Measurements from ENCODE around the gene GJC1.

The GJC1 gene

GRCh38 chr17:44798356-44798755, 31.7 kb downstream of the GJC1 start:
- H3K9me3 ChIP-seq (ENCODE audit: insufficient read depth, low read length), result no peaks in the 10 kb centered on the region
- H3K4me1 ChIP-seq (ENCODE audit: insufficient read depth, insufficient read length), result peaks cover 2% of the 10 kb centered on the region
- DNase-seq (ENCODE audit: low read depth, low spot score), result no peak
- no peaks in the 10 kb centered on the region for H3K27me3 ChIP-seq (ENCODE audit: insufficient read depth, insufficient read length)
- TF ChIP-seq SUZ12 (IDR thresholded peaks at IDR 0.05; ENCODE audit: extremely low read depth, insufficient read depth, insufficient read length), result no peak
- H3K9ac ChIP-seq (ENCODE audit: insufficient read length, low read depth), result no peak overlapping the region
- peaks cover 56% of the 10 kb centered on the region for H3K36me3 ChIP-seq (ENCODE audit: insufficient read depth, insufficient read length, low read length)
- H3K4me3 ChIP-seq (ENCODE audit: insufficient read length, low read depth), result no peak overlapping the region

GRCh38 chr17:44797802-44798201, 32.3 kb downstream of the GJC1 start:
- no peak overlapping the region for H3K9ac ChIP-seq (ENCODE audit: insufficient read length, low read depth)
- H3K9me3 ChIP-seq (ENCODE audit: insufficient read depth, low read length), result no peaks in the 10 kb centered on the region
- no peak for TF ChIP-seq YY1 (IDR thresholded peaks at IDR 0.05; ENCODE audit: insufficient read depth, insufficient read length)
- TF ChIP-seq ZNF274 (IDR thresholded peaks at IDR 0.05; ENCODE audit: low read depth, low read length), result no peak
- TF ChIP-seq SUZ12 (IDR thresholded peaks at IDR 0.05; ENCODE audit: extremely low read depth, insufficient read depth, insufficient read length), result no peak
- peaks cover 2% of the 10 kb centered on the region for H3K4me1 ChIP-seq (ENCODE audit: insufficient read depth, insufficient read length)
- H3K4me3 ChIP-seq (ENCODE audit: insufficient read length, low read depth), result no peak overlapping the region
- DNase-seq (ENCODE audit: low read depth, low spot score), result no peak
- no peaks in the 10 kb centered on the region for H3K27me3 ChIP-seq (ENCODE audit: insufficient read depth, insufficient read length)
- H3K36me3 ChIP-seq (ENCODE audit: insufficient read depth, insufficient read length, low read length), result peaks cover 51% of the 10 kb centered on the region

DNA sequence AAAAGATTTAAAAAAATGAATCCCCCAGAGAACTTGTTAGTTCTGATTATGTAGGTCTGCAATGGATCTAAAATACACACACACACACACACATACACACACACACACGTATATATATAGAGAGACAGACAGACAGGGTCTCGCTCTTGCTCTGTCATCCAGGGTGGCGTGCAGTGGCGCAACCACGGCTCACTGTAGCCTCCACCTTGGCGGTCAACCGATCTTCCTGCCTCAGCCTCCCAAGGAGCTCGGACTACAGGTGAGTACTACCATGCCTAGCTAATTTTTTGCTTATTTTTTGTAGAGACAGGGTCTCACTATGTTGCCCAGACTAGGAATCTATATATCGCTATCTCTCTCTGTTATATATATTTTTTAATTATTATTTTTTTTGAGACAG, 33.4 kb downstream of the GJC1 start:
- Histone ChIP-seq H3K9ac (ENCODE audit: insufficient read length, low read depth) (no peak overlapping the region), H3K4me1 (ENCODE audit: insufficient read depth, insufficient read length) (peaks cover 2% of the 10 kb centered on the region), H3K9me3 (ENCODE audit: insufficient read depth, low read length) (no peaks in the 10 kb centered on the region), H3K4me3 (ENCODE audit: insufficient read length, low read depth) (no peak overlapping the region), H3K27me3 (ENCODE audit: insufficient read depth, insufficient read length) (no peaks in the 10 kb centered on the region), H3K36me3 (ENCODE audit: insufficient read depth, insufficient read length, low read length) (peaks cover 40% of the 10 kb centered on the region)
- TF ChIP-seq ZNF274 (IDR thresholded peaks at IDR 0.05; ENCODE audit: low read depth, low read length) (no peak), YY1 (IDR thresholded peaks at IDR 0.05; ENCODE audit: insufficient read depth, insufficient read length) (no peak), SUZ12 (IDR thresholded peaks at IDR 0.05; ENCODE audit: extremely low read depth, insufficient read depth, insufficient read length) (no peak)
- no peak for DNase-seq (ENCODE audit: low read depth, low spot score)

GRCh38 chr17:44795928-44796327, 34.2 kb downstream of the GJC1 start:
- Histone ChIP-seq H3K36me3 (ENCODE audit: insufficient read depth, insufficient read length, low read length) (peaks cover 33% of the 10 kb centered on the region), H3K9me3 (ENCODE audit: insufficient read depth, low read length) (no peaks in the 10 kb centered on the region), H3K9ac (ENCODE audit: insufficient read length, low read depth) (no peak overlapping the region), H3K4me3 (ENCODE audit: insufficient read length, low read depth) (no peak overlapping the region), H3K27me3 (ENCODE audit: insufficient read depth, insufficient read length) (no peaks in the 10 kb centered on the region), H3K4me1 (ENCODE audit: insufficient read depth, insufficient read length) (peaks cover 2% of the 10 kb centered on the region)
- TF ChIP-seq SUZ12 (IDR thresholded peaks at IDR 0.05; ENCODE audit: extremely low read depth, insufficient read depth, insufficient read length) (no peak), YY1 (IDR thresholded peaks at IDR 0.05; ENCODE audit: insufficient read depth, insufficient read length) (no peak), ZNF274 (IDR thresholded peaks at IDR 0.05; ENCODE audit: low read depth, low read length) (no peak)
- DNase-seq (ENCODE audit: low read depth, low spot score), result no peak

GRCh38 chr17:44795421-44795820, 34.7 kb downstream of the GJC1 start:
- H3K4me3 ChIP-seq (ENCODE audit: insufficient read length, low read depth), result no peak overlapping the region
- H3K9me3 ChIP-seq (ENCODE audit: insufficient read depth, low read length), result no peaks in the 10 kb centered on the region
- no peak overlapping the region for H3K9ac ChIP-seq (ENCODE audit: insufficient read length, low read depth)
- H3K36me3 ChIP-seq (ENCODE audit: insufficient read depth, insufficient read length, low read length), result peaks cover 31% of the 10 kb centered on the region
- TF ChIP-seq ZNF274 (IDR thresholded peaks at IDR 0.05; ENCODE audit: low read depth, low read length) (no peak), SUZ12 (IDR thresholded peaks at IDR 0.05; ENCODE audit: extremely low read depth, insufficient read depth, insufficient read length) (no peak), YY1 (IDR thresholded peaks at IDR 0.05; ENCODE audit: insufficient read depth, insufficient read length) (no peak)
- no peak for DNase-seq (ENCODE audit: low read depth, low spot score)
- H3K27me3 ChIP-seq (ENCODE audit: insufficient read depth, insufficient read length), result no peaks in the 10 kb centered on the region
- H3K4me1 ChIP-seq (ENCODE audit: insufficient read depth, insufficient read length), result peaks cover 2% of the 10 kb centered on the region

GRCh38 chr17:44794851-44795413, 35.2 kb downstream of the GJC1 start:
- no peaks in the 10 kb centered on the region for H3K27me3 ChIP-seq (ENCODE audit: insufficient read depth, insufficient read length)
- peaks cover 27% of the 10 kb centered on the region for H3K36me3 ChIP-seq (ENCODE audit: insufficient read depth, insufficient read length, low read length)
- no peaks in the 10 kb centered on the region for H3K9me3 ChIP-seq (ENCODE audit: insufficient read depth, low read length)
- peaks cover 2% of the 10 kb centered on the region for H3K4me1 ChIP-seq (ENCODE audit: insufficient read depth, insufficient read length)
- no peak for DNase-seq (ENCODE audit: low read depth, low spot score)
- TF ChIP-seq YY1 (IDR thresholded peaks at IDR 0.05; ENCODE audit: insufficient read depth, insufficient read length), result no peak
- no peak for TF ChIP-seq SUZ12 (IDR thresholded peaks at IDR 0.05; ENCODE audit: extremely low read depth, insufficient read depth, insufficient read length)
- TF ChIP-seq ZNF274 (IDR thresholded peaks at IDR 0.05; ENCODE audit: low read depth, low read length), result no peak
- H3K9ac ChIP-seq (ENCODE audit: insufficient read length, low read depth), result no peak overlapping the region
- no peak overlapping the region for H3K4me3 ChIP-seq (ENCODE audit: insufficient read length, low read depth)

GRCh38 chr17:44793885-44794842, 35.9 kb downstream of the GJC1 start:
- no peak for DNase-seq (ENCODE audit: low read depth, low spot score)

More at GRCh38 chr17:44793885-44794842, 35.9 kb downstream of the GJC1 start:
- Histone ChIP-seq H3K9ac (ENCODE audit: insufficient read length, low read depth) (no peak overlapping the region), H3K36me3 (ENCODE audit: insufficient read depth, insufficient read length, low read length) (peaks cover 22% of the 10 kb centered on the region), H3K9me3 (ENCODE audit: insufficient read depth, low read length) (no peaks in the 10 kb centered on the region), H3K4me1 (ENCODE audit: insufficient read depth, insufficient read length) (peaks cover 2% of the 10 kb centered on the region), H3K27me3 (ENCODE audit: insufficient read depth, insufficient read length) (no peaks in the 10 kb centered on the region), H3K4me3 (ENCODE audit: insufficient read length, low read depth) (no peak overlapping the region)
- TF ChIP-seq YY1 (IDR thresholded peaks at IDR 0.05; ENCODE audit: insufficient read depth, insufficient read length) (no peak), SUZ12 (IDR thresholded peaks at IDR 0.05; ENCODE audit: extremely low read depth, insufficient read depth, insufficient read length) (no peak), ZNF274 (IDR thresholded peaks at IDR 0.05; ENCODE audit: low read depth, low read length) (no peak)
